ENCODE results near the gene MIEN1.

MIEN1 gene

GRCh38 chr17:39774047-39774446 is 43.7 kb upstream of the MIEN1 start:
- peak overlapping the region; percentile 99 for H3K27ac ChIP-seq (ENCODE audit: low read length)
- H3K4me2 ChIP-seq (ENCODE audit: low read length), result peak overlapping the region; percentile 77
- peak overlapping the region; percentile 93 for H3K9ac ChIP-seq (ENCODE audit: low read length)
- H2AFZ ChIP-seq (ENCODE audit: low read depth, low read length), result no peak overlapping the region
- H3K4me1 ChIP-seq (ENCODE audit: low read length), result peaks cover 99% of the 10 kb centered on the region
- H3K4me3 ChIP-seq (ENCODE audit: low read length), result peak overlapping the region; percentile 56
- no peaks in the 10 kb centered on the region for H3K27me3 ChIP-seq (ENCODE audit: low read depth, low read length)
- TF ChIP-seq CTCF (IDR thresholded peaks at IDR 0.05; ENCODE audit: low read depth, low read length), result no peak
- TF ChIP-seq EZH2phosphoT487 (IDR thresholded peaks at IDR 0.05; ENCODE audit: low read depth), result no peak
- H3K9me3 ChIP-seq (ENCODE audit: insufficient read depth, low read length), result no peaks in the 10 kb centered on the region
- peaks cover 2% of the 10 kb centered on the region; the same call in 1 of the 2 replicates for H4K20me1 ChIP-seq (ENCODE audit: insufficient read depth, low read length)
- peaks cover 75% of the 10 kb centered on the region for H3K79me2 ChIP-seq (ENCODE audit: low read length)
- H3K36me3 ChIP-seq (replicated peaks; ENCODE audit: low read depth, low read length), result peaks cover 40% of the 10 kb centered on the region

GRCh38 chr17:39772987-39773934 is 42.9 kb upstream of the MIEN1 start:
- H3K27ac ChIP-seq (ENCODE audit: low read length), result peak overlapping the region; percentile 99
- H4K20me1 ChIP-seq (ENCODE audit: insufficient read depth, low read length), result peaks cover 5% of the 10 kb centered on the region; the same call in 1 of the 2 replicates
- H3K79me2 ChIP-seq (ENCODE audit: low read length), result peaks cover 79% of the 10 kb centered on the region
- no peak overlapping the region for H2AFZ ChIP-seq (ENCODE audit: low read depth, low read length)
- peak overlapping the region; percentile 93 for H3K9ac ChIP-seq (ENCODE audit: low read length)
- peak overlapping the region; percentile 77 for H3K4me2 ChIP-seq (ENCODE audit: low read length)
- H3K4me3 ChIP-seq (ENCODE audit: low read length), result peak overlapping the region; percentile 56
- no peaks in the 10 kb centered on the region for H3K27me3 ChIP-seq (ENCODE audit: low read depth, low read length)
- no peak for TF ChIP-seq CTCF (IDR thresholded peaks at IDR 0.05; ENCODE audit: low read depth, low read length)
- TF ChIP-seq EZH2phosphoT487 (IDR thresholded peaks at IDR 0.05; ENCODE audit: low read depth), result no peak
- peaks cover 99% of the 10 kb centered on the region for H3K4me1 ChIP-seq (ENCODE audit: low read length)
- H3K36me3 ChIP-seq (replicated peaks; ENCODE audit: low read depth, low read length), result peaks cover 47% of the 10 kb centered on the region
- H3K9me3 ChIP-seq (ENCODE audit: insufficient read depth, low read length), result no peaks in the 10 kb centered on the region

GRCh38 chr17:39772415-39772814 is 42.1 kb upstream of the MIEN1 start:
- H3K27me3 ChIP-seq (ENCODE audit: low read depth, low read length), result no peaks in the 10 kb centered on the region
- no peaks in the 10 kb centered on the region for H3K9me3 ChIP-seq (ENCODE audit: insufficient read depth, low read length)
- H2AFZ ChIP-seq (ENCODE audit: low read depth, low read length), result no peak overlapping the region
- TF ChIP-seq EZH2phosphoT487 (IDR thresholded peaks at IDR 0.05; ENCODE audit: low read depth) (no peak), CTCF (IDR thresholded peaks at IDR 0.05; ENCODE audit: low read depth, low read length) (no peak)
- H3K27ac ChIP-seq (ENCODE audit: low read length), result peak overlapping the region; percentile 99
- H3K36me3 ChIP-seq (replicated peaks; ENCODE audit: low read depth, low read length), result peaks cover 53% of the 10 kb centered on the region
- H3K4me3 ChIP-seq (ENCODE audit: low read length), result peak overlapping the region; percentile 0; the same call in 1 of the 2 replicates
- H3K4me2 ChIP-seq (ENCODE audit: low read length), result peak overlapping the region; percentile 77
- peaks cover 96% of the 10 kb centered on the region for H3K4me1 ChIP-seq (ENCODE audit: low read length)
- peaks cover 5% of the 10 kb centered on the region; the same call in 1 of the 2 replicates for H4K20me1 ChIP-seq (ENCODE audit: insufficient read depth, low read length)
- peak overlapping the region; percentile 68 for H3K9ac ChIP-seq (ENCODE audit: low read length)
- peaks cover 86% of the 10 kb centered on the region for H3K79me2 ChIP-seq (ENCODE audit: low read length)

DNA sequence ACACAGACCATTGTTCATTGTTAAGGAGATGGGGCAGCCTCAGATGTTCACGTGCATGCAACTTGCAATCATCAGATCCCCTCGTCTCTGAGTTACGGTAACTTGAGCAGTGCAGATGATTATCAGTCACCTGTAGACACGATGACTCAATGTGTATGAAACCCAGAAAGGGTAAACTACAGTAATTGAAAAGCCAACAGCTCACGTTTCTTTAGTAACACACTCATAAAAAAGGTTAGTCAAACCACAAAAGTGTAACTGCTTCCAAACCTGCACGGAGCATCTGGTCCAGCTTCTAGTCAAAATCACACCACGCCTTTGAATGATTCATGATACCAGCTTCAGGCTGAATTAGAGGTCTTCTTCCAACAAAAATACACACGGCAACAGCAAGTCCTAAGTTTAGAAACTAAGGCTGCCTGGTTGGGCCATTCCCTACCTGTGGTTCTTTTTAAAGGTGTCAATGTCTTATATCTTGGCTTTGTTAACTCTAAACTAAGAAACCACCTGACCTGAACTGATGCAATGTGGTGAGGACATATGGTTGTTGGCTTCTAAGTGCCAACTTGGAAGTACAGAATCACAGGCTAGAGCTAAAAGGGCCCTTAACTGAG is 39.7 kb upstream of the MIEN1 start:
- Histone ChIP-seq H3K4me1 (ENCODE audit: low read length) (peaks cover 85% of the 10 kb centered on the region), H3K9me3 (ENCODE audit: insufficient read depth, low read length) (no peaks in the 10 kb centered on the region), H3K79me2 (ENCODE audit: low read length) (peaks cover 89% of the 10 kb centered on the region), H3K9ac (ENCODE audit: low read length) (peak overlapping the region; percentile 68), H4K20me1 (ENCODE audit: insufficient read depth, low read length) (peaks cover 11% of the 10 kb centered on the region; the same call in 1 of the 2 replicates), H3K4me2 (ENCODE audit: low read length) (peak overlapping the region; percentile 77), H3K27ac (ENCODE audit: low read length) (peak overlapping the region; percentile 99), H2AFZ (ENCODE audit: low read depth, low read length) (no peak overlapping the region), H3K36me3 (replicated peaks; ENCODE audit: low read depth, low read length) (peaks cover 67% of the 10 kb centered on the region), H3K4me3 (ENCODE audit: low read length) (peak overlapping the region; percentile 47), H3K27me3 (ENCODE audit: low read depth, low read length) (no peaks in the 10 kb centered on the region)
- TF ChIP-seq CTCF (IDR thresholded peaks at IDR 0.05; ENCODE audit: low read depth, low read length), result no peak
- TF ChIP-seq EZH2phosphoT487 (IDR thresholded peaks at IDR 0.05; ENCODE audit: low read depth), result 0 out of 2 replicates have a peak, but pooled peaks have one; percentile 22

All from OCI-LY3 (cell line).